Ovary (tissue), 3 donors: ENCODE results near the gene ARAF.

Experiments used
- EP300 ChIP-seq: sonication (generic); formaldehyde crosslinking; IDR thresholded peaks from one replicate; pipeline ENCODE4 v1.6.1; 2017; ENCODE audit warnings: antibody characterized with exemption
- POLR2A ChIP-seq: fragments of 450-650 bp; IDR thresholded peaks from one replicate; pipeline ENCODE4 v1.6.1; 2017; ENCODE audit warnings: antibody characterized with exemption, mild to moderate bottlenecking, moderate library complexity
- TF ChIP-seq, protein P1 (sequence below), 3 donors: fragments of 450-650 bp in 2 of 3; fragments of 200-600 bp in 1 of 3; IDR thresholded peaks; one replicate each; pipeline versions ENCODE4 v1.5.1 to v1.8.0; 2016 to 2022; ENCODE audit warnings: antibody characterized with exemption in 3 of 3, mild to moderate bottlenecking in 1 of 3
- donor health status: DM: no; HTN: no; CAD: no.

DNA sequence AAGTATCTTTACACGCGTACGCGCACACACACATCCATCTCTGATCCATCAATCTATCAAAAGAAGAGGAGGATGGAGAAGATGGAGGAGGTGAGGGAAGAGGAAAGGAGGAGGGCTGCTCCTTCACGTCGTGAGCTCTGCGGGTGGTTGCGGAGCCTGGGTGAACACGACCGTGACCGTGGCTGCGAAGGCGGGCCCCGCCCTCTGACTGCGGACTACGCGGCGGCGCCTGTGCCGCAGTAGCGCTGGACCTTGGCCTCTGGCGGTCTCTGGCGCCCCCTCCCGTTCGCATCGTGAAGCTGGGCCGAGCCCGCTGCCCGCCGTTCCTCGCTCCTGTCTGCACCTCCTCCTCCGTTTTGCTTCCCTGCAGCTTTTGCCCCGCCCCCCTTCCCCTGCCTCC lies 37.7 kb upstream of the ARAF start:
- TF ChIP-seq, protein P1, sequence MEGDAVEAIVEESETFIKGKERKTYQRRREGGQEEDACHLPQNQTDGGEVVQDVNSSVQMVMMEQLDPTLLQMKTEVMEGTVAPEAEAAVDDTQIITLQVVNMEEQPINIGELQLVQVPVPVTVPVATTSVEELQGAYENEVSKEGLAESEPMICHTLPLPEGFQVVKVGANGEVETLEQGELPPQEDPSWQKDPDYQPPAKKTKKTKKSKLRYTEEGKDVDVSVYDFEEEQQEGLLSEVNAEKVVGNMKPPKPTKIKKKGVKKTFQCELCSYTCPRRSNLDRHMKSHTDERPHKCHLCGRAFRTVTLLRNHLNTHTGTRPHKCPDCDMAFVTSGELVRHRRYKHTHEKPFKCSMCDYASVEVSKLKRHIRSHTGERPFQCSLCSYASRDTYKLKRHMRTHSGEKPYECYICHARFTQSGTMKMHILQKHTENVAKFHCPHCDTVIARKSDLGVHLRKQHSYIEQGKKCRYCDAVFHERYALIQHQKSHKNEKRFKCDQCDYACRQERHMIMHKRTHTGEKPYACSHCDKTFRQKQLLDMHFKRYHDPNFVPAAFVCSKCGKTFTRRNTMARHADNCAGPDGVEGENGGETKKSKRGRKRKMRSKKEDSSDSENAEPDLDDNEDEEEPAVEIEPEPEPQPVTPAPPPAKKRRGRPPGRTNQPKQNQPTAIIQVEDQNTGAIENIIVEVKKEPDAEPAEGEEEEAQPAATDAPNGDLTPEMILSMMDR (IDR thresholded peaks at IDR 0.05), result peak; percentile 54 to 76 (median 65)
- TF ChIP-seq POLR2A (no peak), EP300 (no peak)
